GM12891 (cell line): ENCODE data around the gene CYB5R4.

ENCODE experiments used
- PAX5 ChIP-seq: IDR thresholded peaks from 2 replicates; pipeline ENCODE4 v1.6.1; 2011; ENCODE audit warnings: low read length, moderate library complexity, mild to moderate bottlenecking; ENCODE audit not compliant: insufficient read depth, severe bottlenecking
- POLR2A ChIP-seq: IDR thresholded peaks from 2 replicates; pipeline ENCODE4 v1.6.1; 2011; ENCODE audit warnings: low read depth, low read length, control low read depth
- POLR2AphosphoS5 ChIP-seq: IDR thresholded peaks from 2 replicates; pipeline ENCODE4 v1.6.1; 2011; ENCODE audit warnings: low read depth, low read length, control low read depth
- TAF1 ChIP-seq: IDR thresholded peaks from 2 replicates; pipeline ENCODE4 v1.6.1; 2011; ENCODE audit warnings: low read depth, low read length, control low read depth

- TF ChIP-seq POLR2A (no peak), TAF1 (no peak), POLR2AphosphoS5 (no peak), PAX5 (no peak)
These were observed 8.2 kb downstream of the CYB5R4 start for GRCh38 chr6:83867527-83868161.
